Upper lobe of left lung (tissue), 4 donors: Measurements from ENCODE around the gene KIF18B.

Experiments used
- POLR2AphosphoS5 ChIP-seq, 2 donors: sonication (generic); formaldehyde crosslinking; IDR thresholded peaks; one replicate each; pipeline ENCODE4 v1.5.1; 2017; ENCODE audit warnings: antibody characterized with exemption in 2 of 2
- TF ChIP-seq, protein P1 (sequence below), 6 experiments: fragments of 450-650 bp in 4 of 6; fragments of 200-600 bp in 2 of 6; sonication (generic) in 2 of 6; IDR thresholded peaks; one replicate each; pipeline ENCODE4 v1.5.1; 2016 to 2019; ENCODE audit warnings: antibody characterized with exemption in 6 of 6

DNA sequence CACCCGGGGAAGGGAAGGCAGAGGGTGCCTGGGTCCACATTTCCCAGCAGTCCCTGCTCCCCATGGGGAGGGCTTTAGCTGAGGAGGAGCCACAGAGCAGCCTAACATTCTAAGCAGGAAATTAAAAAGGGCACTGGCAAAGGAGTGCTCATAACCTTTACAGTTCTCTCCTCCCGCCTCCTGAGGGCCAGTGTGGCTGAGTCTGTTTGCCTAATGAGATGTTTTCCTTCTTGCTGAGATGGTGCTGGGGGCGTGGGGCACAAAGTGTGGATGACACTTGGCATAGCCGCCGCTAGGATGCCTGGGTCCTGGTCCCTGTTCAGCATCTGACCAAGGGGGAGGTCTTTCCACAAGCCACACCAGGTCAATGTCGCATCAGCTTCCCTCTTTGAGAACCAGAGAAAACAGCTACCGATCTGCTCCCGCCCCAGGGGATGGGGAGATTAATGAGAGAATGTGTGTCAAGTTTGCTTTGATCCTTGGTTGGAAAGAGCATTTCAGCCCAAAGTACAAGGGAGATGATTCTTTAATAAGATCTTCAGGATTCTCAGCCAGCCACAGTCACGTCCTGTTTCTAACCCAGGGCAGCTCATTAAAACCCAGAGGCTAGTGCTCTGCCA, 5.8 kb downstream of the KIF18B start:
- TF ChIP-seq, protein P1, sequence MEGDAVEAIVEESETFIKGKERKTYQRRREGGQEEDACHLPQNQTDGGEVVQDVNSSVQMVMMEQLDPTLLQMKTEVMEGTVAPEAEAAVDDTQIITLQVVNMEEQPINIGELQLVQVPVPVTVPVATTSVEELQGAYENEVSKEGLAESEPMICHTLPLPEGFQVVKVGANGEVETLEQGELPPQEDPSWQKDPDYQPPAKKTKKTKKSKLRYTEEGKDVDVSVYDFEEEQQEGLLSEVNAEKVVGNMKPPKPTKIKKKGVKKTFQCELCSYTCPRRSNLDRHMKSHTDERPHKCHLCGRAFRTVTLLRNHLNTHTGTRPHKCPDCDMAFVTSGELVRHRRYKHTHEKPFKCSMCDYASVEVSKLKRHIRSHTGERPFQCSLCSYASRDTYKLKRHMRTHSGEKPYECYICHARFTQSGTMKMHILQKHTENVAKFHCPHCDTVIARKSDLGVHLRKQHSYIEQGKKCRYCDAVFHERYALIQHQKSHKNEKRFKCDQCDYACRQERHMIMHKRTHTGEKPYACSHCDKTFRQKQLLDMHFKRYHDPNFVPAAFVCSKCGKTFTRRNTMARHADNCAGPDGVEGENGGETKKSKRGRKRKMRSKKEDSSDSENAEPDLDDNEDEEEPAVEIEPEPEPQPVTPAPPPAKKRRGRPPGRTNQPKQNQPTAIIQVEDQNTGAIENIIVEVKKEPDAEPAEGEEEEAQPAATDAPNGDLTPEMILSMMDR (IDR thresholded peaks at IDR 0.05) = no peak
- TF ChIP-seq POLR2AphosphoS5 (IDR thresholded peaks at IDR 0.05) = no peak
